Neural cell (in vitro differentiated cells): ENCODE results near the gene DNAJC15. TPM values are rescaled to one million over a fixed set of nuclear protein-coding genes. Genes with fewer than 3 reads are reported as not detected.
"Not testable (repeated sequence)": the region's sequence is repeated elsewhere in the genome, so short reads cannot be mapped to it uniquely, and the experiment has no call there.

Experiments
- H2AFZ ChIP-seq: fragments of 200-600, 300-800 bp; sonication (generic), shearing (Covaris generic); 2 replicates; pipeline ENCODE4 v1.6.0; 2014; ENCODE audit warnings: low read depth, mild to moderate bottlenecking, antibody characterized with exemption, low read length, moderate library complexity
- H3F3A ChIP-seq: fragments of 200-600 bp; shearing (Covaris generic); 2 replicates; pipeline ENCODE4 v1.6.1; 2016; ENCODE audit warnings: mild to moderate bottlenecking, moderate library complexity, mixed read lengths, antibody characterized with exemption, low read length; ENCODE audit not compliant: insufficient read depth, poor library complexity, severe bottlenecking
- H3K27ac ChIP-seq: fragments of 200-600, 300-800 bp; sonication (generic), shearing (Covaris generic); 2 replicates; pipeline ENCODE4 v1.5.1; 2014; ENCODE audit warnings: mild to moderate bottlenecking, low read length, moderate library complexity
- H3K27me3 ChIP-seq: fragments of 300-800, 200-600 bp; sonication (generic), shearing (Covaris generic); 2 replicates; pipeline ENCODE4 v1.6.0; 2014; ENCODE audit warnings: mild to moderate bottlenecking, low read depth, low read length, moderate library complexity; ENCODE audit not compliant: insufficient read depth
- H3K36me3 ChIP-seq: fragments of 300-800, 200-600 bp; sonication (generic), shearing (Covaris generic); 2 replicates; pipeline ENCODE4 v1.5.1; 2014; ENCODE audit warnings: mild to moderate bottlenecking, antibody characterized with exemption, low read length, moderate library complexity; ENCODE audit not compliant: insufficient read depth
- H3K4me2 ChIP-seq: fragments of 300-800, 200-600 bp; sonication (generic), shearing (Covaris generic); 2 replicates; pipeline ENCODE4 v1.6.0; 2014; ENCODE audit warnings: mild to moderate bottlenecking, low read length
- H3K4me3 ChIP-seq: fragments of 300-800, 200-600 bp; sonication (generic), shearing (Covaris generic); 2 replicates; pipeline ENCODE4 v1.5.1; 2014; ENCODE audit warnings: mild to moderate bottlenecking, low read length, moderate library complexity
- H3K79me2 ChIP-seq: fragments of 200-600 bp; shearing (Covaris generic); replicated peaks from 2 replicates; pipeline ENCODE4 v1.6.0; 2014; ENCODE audit warnings: mild to moderate bottlenecking, low read length, moderate library complexity; ENCODE audit not compliant: insufficient read depth
- H3K9ac ChIP-seq: fragments of 300-800, 200-600 bp; sonication (generic), shearing (Covaris generic); 2 replicates; pipeline ENCODE4 v1.6.1; 2016; ENCODE audit warnings: mild to moderate bottlenecking, low read length, mixed read lengths
- H3K9me2 ChIP-seq: fragments of 200-600 bp; shearing (Covaris generic); 2 replicates; pipeline ENCODE4 v1.6.1; 2016; ENCODE audit warnings: mild to moderate bottlenecking, low read length, mixed read lengths; ENCODE audit not compliant: insufficient read depth
- H3K9me3 ChIP-seq: fragments of 200-600, 300-800 bp; sonication (generic), shearing (Covaris generic); 2 replicates; pipeline ENCODE4 v1.6.1; 2016; ENCODE audit warnings: mild to moderate bottlenecking, mixed run types, low read length, moderate library complexity, mixed read lengths
- H4K20me1 ChIP-seq: fragments of 200-600 bp; shearing (Covaris generic); 2 replicates; pipeline ENCODE4 v1.6.1; 2016; ENCODE audit warnings: mild to moderate bottlenecking, mixed run types; ENCODE audit not compliant: insufficient read depth
- CTCF ChIP-seq: fragments of 450-650 bp; IDR thresholded peaks from 2 replicates; pipeline ENCODE4 v1.5.1; 2014; ENCODE audit warnings: antibody characterized with exemption, mild to moderate bottlenecking, moderate library complexity; ENCODE audit not compliant: poor library complexity, severe bottlenecking
- EP300 ChIP-seq: fragments of 450-650 bp; conservative IDR thresholded peaks from 2 replicates; pipeline ENCODE4 v1.6.1; 2014; ENCODE audit warnings: antibody characterized with exemption, mild to moderate bottlenecking, moderate library complexity; ENCODE audit not compliant: poor library complexity, severe bottlenecking
- EZH2 ChIP-seq: fragments of 200-600, 300-800 bp; shearing (Covaris generic), sonication (generic); IDR thresholded peaks from 2 replicates; pipeline ENCODE4 v1.6.1; 2014; ENCODE audit warnings: antibody characterized with exemption, low read length, borderline replicate concordance, mild to moderate bottlenecking; ENCODE audit not compliant: insufficient read depth, poor library complexity, severe bottlenecking
- MXI1 ChIP-seq: fragments of 450-650 bp; conservative IDR thresholded peaks from 2 replicates; pipeline ENCODE4 v1.6.1; 2014; ENCODE audit warnings: antibody characterized with exemption, mild to moderate bottlenecking; ENCODE audit not compliant: poor library complexity, severe bottlenecking
- POLR2AphosphoS5 ChIP-seq: IDR thresholded peaks from 2 replicates; pipeline ENCODE4 v1.6.1; 2012
- RAD21 ChIP-seq: fragments of 450-650 bp; conservative IDR thresholded peaks from 2 replicates; pipeline ENCODE4 v1.6.1; 2014; ENCODE audit warnings: antibody characterized with exemption, mild to moderate bottlenecking, moderate library complexity
- SMC3 ChIP-seq: fragments of 450-650 bp; conservative IDR thresholded peaks from 2 replicates; pipeline ENCODE4 v1.6.1; 2014; ENCODE audit warnings: antibody characterized with exemption, mild to moderate bottlenecking, moderate library complexity; ENCODE audit not compliant: poor library complexity
- TAF1 ChIP-seq: IDR thresholded peaks from 2 replicates; pipeline ENCODE4 v1.6.1; 2012; ENCODE audit warnings: low read depth
- polyA plus RNA-seq: library from polyadenylated mRNA; depleted of rRNA; stranded (reverse); fragments of >200 nt; gene quantifications from 2 replicates; pipeline ENCODE4 v1.2.3, GENCODE V29; 2014
- TF ChIP-seq, protein P1 (sequence below): IDR thresholded peaks from 2 replicates; pipeline ENCODE4 v1.6.1; 2012; ENCODE audit warnings: borderline replicate concordance

DNAJC15 gene
- polyA plus RNA-seq, 1 donor from 2014 or later = 0.84 TPM

DNA sequence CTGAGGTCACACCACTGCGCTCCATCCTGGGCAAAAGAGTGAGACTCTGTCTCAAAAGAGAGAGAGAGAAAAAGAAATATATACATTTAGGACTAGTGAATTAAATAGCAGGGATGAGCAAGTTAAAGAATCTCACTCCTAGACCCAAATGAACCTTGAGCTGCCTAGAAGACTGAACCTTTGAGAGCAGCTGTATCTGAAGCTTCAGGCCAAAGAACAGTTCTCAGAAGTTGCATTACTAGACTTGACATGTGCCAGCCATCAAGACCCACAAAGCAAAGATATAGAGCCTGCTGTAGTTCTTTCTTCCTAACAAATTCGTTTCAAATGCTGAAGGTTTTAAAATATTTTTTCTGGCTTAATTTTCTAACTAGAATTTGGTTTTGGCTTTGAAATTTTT, 16.6 kb downstream of the DNAJC15 start:
- H3K36me3 ChIP-seq = no peaks in the 10 kb centered on the region
- H4K20me1 ChIP-seq = no peaks in the 10 kb centered on the region
- no peak overlapping the region for H3K9ac ChIP-seq
- H3K9me2 ChIP-seq = no peaks in the 10 kb centered on the region
- no peak overlapping the region for H2AFZ ChIP-seq
- H3K4me3 ChIP-seq = no peak overlapping the region
- no peaks in the 10 kb centered on the region for H3K79me2 ChIP-seq
- H3K27ac ChIP-seq = no peak overlapping the region
- H3K4me2 ChIP-seq = no peak overlapping the region
- TF ChIP-seq MXI1 (no peak), RAD21 (no peak), POLR2AphosphoS5 (no peak), CTCF (no peak), EP300 (no peak), EZH2 (no peak), TAF1 (no peak), SMC3 (no peak)
- TF ChIP-seq, protein P1, sequence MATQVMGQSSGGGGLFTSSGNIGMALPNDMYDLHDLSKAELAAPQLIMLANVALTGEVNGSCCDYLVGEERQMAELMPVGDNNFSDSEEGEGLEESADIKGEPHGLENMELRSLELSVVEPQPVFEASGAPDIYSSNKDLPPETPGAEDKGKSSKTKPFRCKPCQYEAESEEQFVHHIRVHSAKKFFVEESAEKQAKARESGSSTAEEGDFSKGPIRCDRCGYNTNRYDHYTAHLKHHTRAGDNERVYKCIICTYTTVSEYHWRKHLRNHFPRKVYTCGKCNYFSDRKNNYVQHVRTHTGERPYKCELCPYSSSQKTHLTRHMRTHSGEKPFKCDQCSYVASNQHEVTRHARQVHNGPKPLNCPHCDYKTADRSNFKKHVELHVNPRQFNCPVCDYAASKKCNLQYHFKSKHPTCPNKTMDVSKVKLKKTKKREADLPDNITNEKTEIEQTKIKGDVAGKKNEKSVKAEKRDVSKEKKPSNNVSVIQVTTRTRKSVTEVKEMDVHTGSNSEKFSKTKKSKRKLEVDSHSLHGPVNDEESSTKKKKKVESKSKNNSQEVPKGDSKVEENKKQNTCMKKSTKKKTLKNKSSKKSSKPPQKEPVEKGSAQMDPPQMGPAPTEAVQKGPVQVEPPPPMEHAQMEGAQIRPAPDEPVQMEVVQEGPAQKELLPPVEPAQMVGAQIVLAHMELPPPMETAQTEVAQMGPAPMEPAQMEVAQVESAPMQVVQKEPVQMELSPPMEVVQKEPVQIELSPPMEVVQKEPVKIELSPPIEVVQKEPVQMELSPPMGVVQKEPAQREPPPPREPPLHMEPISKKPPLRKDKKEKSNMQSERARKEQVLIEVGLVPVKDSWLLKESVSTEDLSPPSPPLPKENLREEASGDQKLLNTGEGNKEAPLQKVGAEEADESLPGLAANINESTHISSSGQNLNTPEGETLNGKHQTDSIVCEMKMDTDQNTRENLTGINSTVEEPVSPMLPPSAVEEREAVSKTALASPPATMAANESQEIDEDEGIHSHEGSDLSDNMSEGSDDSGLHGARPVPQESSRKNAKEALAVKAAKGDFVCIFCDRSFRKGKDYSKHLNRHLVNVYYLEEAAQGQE = no peak
- H3K27me3 ChIP-seq = no peaks in the 10 kb centered on the region
- no peaks in the 10 kb centered on the region for H3F3A ChIP-seq
- H3K9me3 ChIP-seq = no peaks in the 10 kb centered on the region

GRCh38 chr13:43040581-43041368, 17.4 kb downstream of the DNAJC15 start:
- H3K79me2 ChIP-seq, H3F3A ChIP-seq, H3K4me2 ChIP-seq, H3K27me3 ChIP-seq, H4K20me1 ChIP-seq, H3K9me3 ChIP-seq, H3K9ac ChIP-seq, H3K4me3 ChIP-seq, H3K27ac ChIP-seq, H3K9me2 ChIP-seq, H2AFZ ChIP-seq, H3K36me3 ChIP-seq: not testable (repeated sequence)
